Keratinocyte (primary cell): Measurements from ENCODE around the gene FAM120C. TPM values are rescaled to one million over a fixed set of nuclear protein-coding genes. Genes with fewer than 3 reads are reported as not detected.

Source experiments
- DNase-seq: peaks from one replicate; pipeline ENCODE4 v3.0.0-alpha.2; 2011; ENCODE audit warnings: low read depth, missing footprints, low spot score
- FAIRE-seq: peaks from 2 replicates; lab custom pipeline; 2011; peaks lifted over from hg19 to GRCh38; lab: Jason Lieb, UNC
- H2AFZ ChIP-seq: 2 replicates; pipeline ENCODE4 v1.6.0; 2012; ENCODE audit warnings: low read length, control low read depth, inconsistent platforms; ENCODE audit not compliant: control insufficient read depth
- H3K27ac ChIP-seq: 2 replicates; pipeline ENCODE4 v1.5.1; 2011; ENCODE audit warnings: low read length; ENCODE audit not compliant: control insufficient read depth, insufficient read depth
- H3K27me3 ChIP-seq: 3 replicates; pipeline ENCODE4 v1.6.0; 2011; ENCODE audit warnings: low read length; ENCODE audit not compliant: control insufficient read depth, insufficient read depth; ENCODE audit errors: extremely low read depth
- H3K36me3 ChIP-seq, 2 experiments: 2 replicates in 1 of 2; 3 replicates in 1 of 2; pipeline ENCODE4 v1.5.1; 2011; ENCODE audit warnings: low read length in 2 of 2, mild to moderate bottlenecking in 1 of 2; ENCODE audit not compliant: control insufficient read depth in 2 of 2, insufficient read depth in 2 of 2; ENCODE audit errors: extremely low read depth in 1 of 2
- H3K4me1 ChIP-seq: 3 replicates; pipeline ENCODE4 v1.5.1; 2011; ENCODE audit warnings: low read length; ENCODE audit not compliant: control insufficient read depth, insufficient read depth; ENCODE audit errors: extremely low read depth
- H3K4me2 ChIP-seq: 3 replicates; pipeline ENCODE4 v1.6.0; 2011; ENCODE audit warnings: low read depth, low read length; ENCODE audit not compliant: control insufficient read depth, insufficient read depth; ENCODE audit errors: extremely low read depth
- H3K4me3 ChIP-seq, 3 experiments: fragments of 200-600 bp in 1 of 3; sonication (generic) in 1 of 3; 2 replicates in 2 of 3; 3 replicates in 1 of 3; pipeline ENCODE4 v1.5.1; 2011 to 2016; ENCODE audit warnings: low read length in 3 of 3, mild to moderate bottlenecking in 3 of 3, control low read depth in 2 of 3, inconsistent platforms in 1 of 3, low read depth in 1 of 3, mixed read lengths in 1 of 3, mixed run types in 1 of 3, moderate library complexity in 1 of 3; ENCODE audit not compliant: control insufficient read depth in 2 of 3, insufficient read depth in 2 of 3; ENCODE audit errors: extremely low read depth in 1 of 3
- H3K79me2 ChIP-seq: 2 replicates; pipeline ENCODE4 v1.6.0; 2012; ENCODE audit warnings: low read length; ENCODE audit not compliant: control insufficient read depth, insufficient read depth
- H3K9ac ChIP-seq: 3 replicates; pipeline ENCODE4 v1.6.0; 2011; ENCODE audit warnings: low read length; ENCODE audit not compliant: control insufficient read depth, insufficient read depth; ENCODE audit errors: extremely low read depth
- H3K9me1 ChIP-seq: 3 replicates; pipeline ENCODE4 v1.6.0; 2011; ENCODE audit warnings: low read length; ENCODE audit not compliant: control insufficient read depth, insufficient read depth; ENCODE audit errors: extremely low read depth
- H3K9me3 ChIP-seq: 2 replicates; pipeline ENCODE4 v1.5.1; 2012; ENCODE audit warnings: low read depth, low read length; ENCODE audit not compliant: control insufficient read depth
- H4K20me1 ChIP-seq: 3 replicates; pipeline ENCODE4 v1.6.0; 2011; ENCODE audit warnings: low read length; ENCODE audit not compliant: control insufficient read depth, insufficient read depth; ENCODE audit errors: extremely low read depth
- EZH2 ChIP-seq: IDR thresholded peaks from one replicate; pipeline ENCODE4 v1.6.1; 2012; ENCODE audit warnings: inconsistent platforms, mild to moderate bottlenecking, low read length, moderate library complexity
- dilution Hi-C: fragments of 300-500 bp; cut with MboI; formaldehyde crosslinking; loops from one replicate; pipeline ENCODE4 v1.7.0; 2020; ENCODE audit warnings: low sequenced_read_pairs; ENCODE audit not compliant: extremely low pct_ligation_motif_present
- polyA plus RNA-seq, 5 experiments: library from polyadenylated mRNA; depleted of rRNA in 3 of 5; stranded (reverse) in 3 of 5; stranded (forward) in 1 of 5; unstranded in 1 of 5; fragments of >200 nt; gene quantifications; 1 replicate in 1 of 5; 2 replicates in 3 of 5; 3 replicates in 1 of 5; pipeline versions ENCODE4 v1.2.1 to v1.2.3, GENCODE V29; 2011 to 2012; ENCODE audit warnings: missing spikeins in 2 of 5, low read depth in 1 of 5, low replicate concordance in 1 of 5
- TF ChIP-seq, protein P1 (sequence below), 3 experiments: IDR thresholded peaks in 1 of 3; conservative IDR thresholded peaks in 1 of 3; optimal IDR thresholded peaks in 1 of 3; 2 replicates in 2 of 3; 3 replicates in 1 of 3; pipeline versions ENCODE3 to v1.5.1; 2011; ENCODE audit warnings: low read length in 3 of 3, mild to moderate bottlenecking in 3 of 3, moderate library complexity in 2 of 3, control low read depth in 1 of 3, inconsistent platforms in 1 of 3; ENCODE audit not compliant: insufficient read depth in 2 of 3; ENCODE audit errors: extremely low read depth in 1 of 3

Gene FAM120C
- polyA plus RNA-seq, 1 donor (not counting 4 experiments of a cell fraction or from before 2014, with no cell fraction given), result 1.9 TPM

DNA sequence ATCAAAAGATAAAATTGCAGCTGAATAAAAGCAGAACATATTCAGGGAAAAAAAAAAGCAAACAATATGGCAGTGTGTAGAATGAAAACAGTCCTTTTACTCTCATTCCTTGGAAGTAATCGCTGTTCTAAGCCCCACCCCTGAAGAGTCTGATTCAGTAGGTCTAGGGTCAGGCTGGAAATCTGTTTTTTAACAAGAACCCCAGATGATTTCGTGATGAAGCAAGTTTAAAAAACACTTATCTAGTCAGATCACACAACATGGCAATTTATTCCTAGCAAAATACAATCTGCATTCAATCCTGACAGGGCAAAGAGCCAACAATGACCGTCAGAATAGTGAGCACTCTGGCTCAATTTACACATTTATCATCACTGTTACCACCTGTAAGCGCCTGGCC, 16.1 kb downstream of the FAM120C start:
- Histone ChIP-seq H2AFZ (no peak overlapping the region), H3K4me2 (no peak overlapping the region), H3K9me3 (no peaks in the 10 kb centered on the region), H4K20me1 (no peaks in the 10 kb centered on the region), H3K9ac (no peak overlapping the region), H3K4me3 (no peak overlapping the region), H3K79me2 (no peaks in the 10 kb centered on the region), H3K27me3 (no peaks in the 10 kb centered on the region), H3K4me1 (no peaks in the 10 kb centered on the region), H3K27ac (no peak overlapping the region), H3K9me1 (no peaks in the 10 kb centered on the region), H3K36me3 (no peaks in the 10 kb centered on the region)
- dilution Hi-C loops, result no loop called here
- TF ChIP-seq, protein P1, sequence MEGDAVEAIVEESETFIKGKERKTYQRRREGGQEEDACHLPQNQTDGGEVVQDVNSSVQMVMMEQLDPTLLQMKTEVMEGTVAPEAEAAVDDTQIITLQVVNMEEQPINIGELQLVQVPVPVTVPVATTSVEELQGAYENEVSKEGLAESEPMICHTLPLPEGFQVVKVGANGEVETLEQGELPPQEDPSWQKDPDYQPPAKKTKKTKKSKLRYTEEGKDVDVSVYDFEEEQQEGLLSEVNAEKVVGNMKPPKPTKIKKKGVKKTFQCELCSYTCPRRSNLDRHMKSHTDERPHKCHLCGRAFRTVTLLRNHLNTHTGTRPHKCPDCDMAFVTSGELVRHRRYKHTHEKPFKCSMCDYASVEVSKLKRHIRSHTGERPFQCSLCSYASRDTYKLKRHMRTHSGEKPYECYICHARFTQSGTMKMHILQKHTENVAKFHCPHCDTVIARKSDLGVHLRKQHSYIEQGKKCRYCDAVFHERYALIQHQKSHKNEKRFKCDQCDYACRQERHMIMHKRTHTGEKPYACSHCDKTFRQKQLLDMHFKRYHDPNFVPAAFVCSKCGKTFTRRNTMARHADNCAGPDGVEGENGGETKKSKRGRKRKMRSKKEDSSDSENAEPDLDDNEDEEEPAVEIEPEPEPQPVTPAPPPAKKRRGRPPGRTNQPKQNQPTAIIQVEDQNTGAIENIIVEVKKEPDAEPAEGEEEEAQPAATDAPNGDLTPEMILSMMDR (optimal IDR thresholded peaks at IDR 0.05 in 1 of 3, IDR thresholded peaks at IDR 0.05 in 1 of 3, conservative IDR thresholded peaks at IDR 0.05 in 1 of 3; ENCODE audit: extremely low read depth in 1 of 3, insufficient read depth in 2 of 3, low read length in 3 of 3), result no peak
- no peak for TF ChIP-seq EZH2
- FAIRE-seq (no peak), DNase-seq (no peak)

DNA sequence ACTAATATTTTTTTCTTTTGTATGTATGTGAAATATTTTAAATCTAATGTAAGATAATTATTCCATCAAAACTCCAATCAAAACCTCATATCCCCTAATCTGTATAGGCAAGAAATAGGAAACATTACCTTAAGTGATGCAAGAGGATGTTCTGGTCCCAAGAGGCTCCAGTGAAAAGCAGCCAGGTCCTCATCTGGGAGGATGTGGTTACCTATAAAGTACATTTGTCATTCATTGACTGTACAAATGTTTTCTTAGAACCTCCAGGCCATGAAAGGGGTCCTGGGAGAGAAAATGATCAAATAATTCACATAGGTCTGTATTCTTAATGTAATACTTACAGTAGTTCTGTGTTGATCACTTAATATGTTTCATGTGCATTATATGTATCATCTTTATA, 25.5 kb downstream of the FAM120C start:
- FAIRE-seq, result no peak

More for the DNA sequence above, 25.5 kb downstream of the FAM120C start:
- H3K4me3 ChIP-seq, result no peak overlapping the region
- no peaks in the 10 kb centered on the region for H3K36me3 ChIP-seq
- DNase-seq, result no peak
- H3K4me1 ChIP-seq, result no peaks in the 10 kb centered on the region
- no peak overlapping the region for H2AFZ ChIP-seq
- no peak overlapping the region for H3K27ac ChIP-seq
- TF ChIP-seq, protein P1 (optimal IDR thresholded peaks at IDR 0.05 in 1 of 3, IDR thresholded peaks at IDR 0.05 in 1 of 3, conservative IDR thresholded peaks at IDR 0.05 in 1 of 3; ENCODE audit: extremely low read depth in 1 of 3, insufficient read depth in 2 of 3, low read length in 3 of 3), result no peak
- no peak for TF ChIP-seq EZH2
- no peaks in the 10 kb centered on the region for H4K20me1 ChIP-seq
- no peaks in the 10 kb centered on the region for H3K79me2 ChIP-seq
- no peaks in the 10 kb centered on the region for H3K27me3 ChIP-seq
- no peaks in the 10 kb centered on the region for H3K9me1 ChIP-seq
- dilution Hi-C loops, result no loop called here
- H3K4me2 ChIP-seq, result no peak overlapping the region
- H3K9ac ChIP-seq, result no peak overlapping the region
- H3K9me3 ChIP-seq, result no peaks in the 10 kb centered on the region
